ENCODE results near the gene FCN3. TPM values are rescaled to one million over a fixed set of nuclear protein-coding genes. Genes with fewer than 3 reads are reported as not detected.

Gene FCN3
- total RNA-seq, result 0.12 TPM in 1 of 2 replicates, not detected in the other

GRCh38 chr1:27374362-27375086 lies at the start of gene FCN3:
TSS of gene FCN3 (minus strand) at chr1:27374824. CDS start at chr1:27374818, 6 bp downstream.

GRCh38 chr1:27392096-27392777 lies 17.6 kb upstream of the FCN3 start, which contains the start of gene GPR3:
TSS of gene GPR3 (plus strand) at chr1:27392622. CDS start at chr1:27393799, 1,177 bp downstream.

GRCh38 chr1:27383039-27383605 lies 8.5 kb upstream of the FCN3 start, which contains the start of gene CD164L2:
TSS of gene CD164L2 (minus strand) at chr1:27383333. CDS start at chr1:27383239, 94 bp downstream.

GRCh38 chr1:27366411-27367159 lies 8.0 kb downstream of the FCN3 start, which contains the start of gene MAP3K6:
TSS of gene MAP3K6 (minus strand) at chr1:27366961. CDS start at chr1:27366597, 364 bp downstream.

GRCh38 chr1:27341525-27342252 lies 32.9 kb downstream of the FCN3 start, which contains the start of gene SYTL1:
TSS of gene SYTL1 (plus strand) at chr1:27342022. CDS start at chr1:27345335, 3,313 bp downstream.

GRCh38 chr1:27321813-27322568 lies 52.6 kb downstream of the FCN3 start, which contains the start of gene TMEM222:
TSS of gene TMEM222 (plus strand) at chr1:27322163. CDS start at chr1:27322198, 35 bp downstream.

Other genes starting within 250 kb of the FCN3 start
- 12.7 and 15.7 TPM in 2 replicates for gene SLC9A1, start 219.7 kb downstream of the FCN3 start, total RNA-seq
- 21.5 and 30.3 TPM in 2 replicates for gene WDTC1, start 140.2 kb downstream of the FCN3 start, total RNA-seq
- 28.4 and 30.9 TPM in 2 replicates for gene TMEM222, start 52.7 kb downstream of the FCN3 start, total RNA-seq
- gene SYTL1, start 32.8 kb downstream of the FCN3 start, total RNA-seq, result 0.34 and 1.3 TPM in 2 replicates
- gene MAP3K6, start 7.9 kb downstream of the FCN3 start, total RNA-seq, result 29.6 and 33.1 TPM in 2 replicates
- gene CD164L2, start 8.5 kb upstream of the FCN3 start, total RNA-seq, result not detected in 2 replicates
- gene GPR3, start 17.8 kb upstream of the FCN3 start, total RNA-seq, result 0.35 and 1.3 TPM in 2 replicates
- 32.1 and 38.0 TPM in 2 replicates for gene WASF2, start 115.3 kb upstream of the FCN3 start, total RNA-seq
- gene AHDC1, start 229.3 kb upstream of the FCN3 start, total RNA-seq, result 19.3 and 22.0 TPM in 2 replicates